OCI-LY7 (cell line): Measurements from ENCODE around the gene GREB1.

Source experiments
- EZH2phosphoT487 ChIP-seq: fragments of 200-600 bp; sonication (generic); IDR thresholded peaks from 2 replicates; pipeline ENCODE4 v1.6.1; 2018; ENCODE audit warnings: low read depth, borderline replicate concordance, mild to moderate bottlenecking, mixed run types, antibody characterized with exemption, low read length, moderate library complexity, mixed read lengths
- TF ChIP-seq, protein P1 (sequence below): fragments of 200-600 bp; sonication (generic); conservative IDR thresholded peaks from 2 replicates; pipeline ENCODE4 v1.5.1; 2014; ENCODE audit warnings: mild to moderate bottlenecking, antibody characterized with exemption, low read length, moderate library complexity, mixed read lengths

DNA sequence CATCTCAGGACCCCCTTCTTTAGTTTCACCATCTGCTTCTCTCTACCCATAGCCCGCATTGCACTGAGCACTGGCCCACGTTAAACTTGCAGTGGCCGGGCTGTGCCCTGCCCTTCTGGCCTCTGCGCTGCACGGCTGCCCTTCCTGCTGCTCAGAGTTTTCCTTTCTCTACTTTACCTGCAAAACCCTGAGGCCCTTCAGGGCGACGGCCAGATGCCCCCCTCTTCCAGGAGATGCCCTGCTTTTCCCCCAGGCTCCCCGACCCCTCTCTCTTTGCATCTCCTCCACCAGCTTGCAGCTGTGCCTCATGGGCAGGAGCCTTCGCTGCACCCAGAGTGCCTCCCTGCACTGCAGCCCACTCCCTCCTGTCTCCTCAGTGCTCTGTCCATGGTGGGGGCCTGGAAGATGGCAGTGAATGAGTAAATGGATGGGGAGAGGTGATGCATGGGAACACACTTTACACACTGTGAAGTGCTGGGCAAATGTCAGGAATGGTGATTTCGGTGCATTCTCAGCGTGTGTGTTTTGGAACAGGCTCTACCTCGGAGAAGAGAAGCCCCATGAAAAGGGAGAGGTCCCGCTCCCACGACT lies 82.3 kb downstream of the GREB1 start:
- TF ChIP-seq, protein P1, sequence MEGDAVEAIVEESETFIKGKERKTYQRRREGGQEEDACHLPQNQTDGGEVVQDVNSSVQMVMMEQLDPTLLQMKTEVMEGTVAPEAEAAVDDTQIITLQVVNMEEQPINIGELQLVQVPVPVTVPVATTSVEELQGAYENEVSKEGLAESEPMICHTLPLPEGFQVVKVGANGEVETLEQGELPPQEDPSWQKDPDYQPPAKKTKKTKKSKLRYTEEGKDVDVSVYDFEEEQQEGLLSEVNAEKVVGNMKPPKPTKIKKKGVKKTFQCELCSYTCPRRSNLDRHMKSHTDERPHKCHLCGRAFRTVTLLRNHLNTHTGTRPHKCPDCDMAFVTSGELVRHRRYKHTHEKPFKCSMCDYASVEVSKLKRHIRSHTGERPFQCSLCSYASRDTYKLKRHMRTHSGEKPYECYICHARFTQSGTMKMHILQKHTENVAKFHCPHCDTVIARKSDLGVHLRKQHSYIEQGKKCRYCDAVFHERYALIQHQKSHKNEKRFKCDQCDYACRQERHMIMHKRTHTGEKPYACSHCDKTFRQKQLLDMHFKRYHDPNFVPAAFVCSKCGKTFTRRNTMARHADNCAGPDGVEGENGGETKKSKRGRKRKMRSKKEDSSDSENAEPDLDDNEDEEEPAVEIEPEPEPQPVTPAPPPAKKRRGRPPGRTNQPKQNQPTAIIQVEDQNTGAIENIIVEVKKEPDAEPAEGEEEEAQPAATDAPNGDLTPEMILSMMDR = no peak
- no peak for TF ChIP-seq EZH2phosphoT487
